ENCODE measurements around the gene POU2F3. TPM values are rescaled to one million over a fixed set of nuclear protein-coding genes. Genes with fewer than 3 reads are reported as not detected.

The POU2F3 gene
- total and polyA plus RNA-seq, 2 of the 13 experiments (the other 11 are each of a cell fraction or from before 2014, with no cell fraction given) = not detected

DNA sequence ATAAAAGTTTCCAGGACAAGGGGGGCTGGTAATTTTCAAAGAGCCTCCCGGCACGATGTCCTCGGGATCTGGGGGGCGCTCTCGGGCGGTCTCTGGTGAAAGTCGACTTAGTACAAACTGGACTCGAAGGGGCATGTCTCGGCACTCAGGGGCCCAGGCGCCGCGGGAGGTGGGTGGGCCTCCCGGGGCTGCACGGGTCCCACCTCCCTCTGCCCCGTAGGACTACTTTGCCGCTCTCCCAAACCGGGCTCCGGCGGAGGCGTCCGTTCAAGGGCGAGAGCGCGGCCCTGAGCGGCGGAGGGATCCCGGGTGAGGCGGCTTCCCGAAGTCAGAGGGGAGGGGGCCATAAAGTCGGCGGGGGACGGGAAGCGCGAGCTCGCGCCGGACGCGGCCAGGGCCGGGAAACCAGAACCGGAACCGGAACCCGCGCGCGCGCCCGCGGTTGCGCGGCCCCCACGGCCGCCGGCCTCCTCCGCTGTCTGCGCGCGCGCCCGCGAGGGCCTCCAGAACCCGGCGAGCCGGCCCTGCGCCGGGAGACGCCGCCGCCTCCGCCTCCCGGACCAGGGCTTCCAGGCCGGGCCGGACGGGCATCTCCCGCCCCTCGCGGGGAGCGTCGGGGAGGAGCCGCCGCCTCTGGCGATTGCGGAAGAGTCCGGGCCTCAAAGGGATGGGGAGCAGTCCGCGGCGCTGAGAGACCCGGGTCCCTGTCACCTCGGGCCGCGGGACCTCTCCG, 96.1 kb downstream of the POU2F3 start, which contains the start of gene ARHGEF12 (continued):
- TF ChIP-seq, protein P1, sequence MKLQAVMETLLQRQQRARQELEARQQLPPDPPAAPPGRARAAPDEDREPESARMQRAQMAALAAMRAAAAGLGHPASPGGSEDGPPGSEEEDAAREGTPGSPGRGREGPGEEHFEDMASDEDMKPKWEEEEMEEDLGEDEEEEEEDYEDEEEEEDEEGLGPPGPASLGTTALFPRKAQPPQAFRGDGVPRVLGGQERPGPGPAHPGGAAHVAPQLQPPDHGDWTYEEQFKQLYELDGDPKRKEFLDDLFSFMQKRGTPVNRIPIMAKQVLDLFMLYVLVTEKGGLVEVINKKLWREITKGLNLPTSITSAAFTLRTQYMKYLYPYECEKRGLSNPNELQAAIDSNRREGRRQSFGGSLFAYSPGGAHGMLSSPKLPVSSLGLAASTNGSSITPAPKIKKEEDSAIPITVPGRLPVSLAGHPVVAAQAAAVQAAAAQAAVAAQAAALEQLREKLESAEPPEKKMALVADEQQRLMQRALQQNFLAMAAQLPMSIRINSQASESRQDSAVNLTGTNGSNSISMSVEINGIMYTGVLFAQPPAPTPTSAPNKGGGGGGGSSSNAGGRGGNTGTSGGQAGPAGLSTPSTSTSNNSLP (IDR thresholded peaks at IDR 0.05; ENCODE audit: low read depth, low read length) = peak; percentile 71; the same call in 1 of the 2 replicates
- TF ChIP-seq ZNF451 (CRISPR knock-in tag; IDR thresholded peaks at IDR 0.05) (peak; percentile 61; the same call in 1 of the 2 replicates), ZNF33B (CRISPR knock-in tag; IDR thresholded peaks at IDR 0.05) (no peak), TOPORS (CRISPR knock-in tag; IDR thresholded peaks at IDR 0.05) (peak; percentile 85; the same call in 1 of the 2 replicates), SOX6 (IDR thresholded peaks at IDR 0.05) (no peak), SOX6 (CRISPR knock-in tag; IDR thresholded peaks at IDR 0.05) (peak; percentile 86), CBX5 (CRISPR knock-in tag; IDR thresholded peaks at IDR 0.05; ENCODE audit: borderline replicate concordance) (peak; percentile 38; the same call in 1 of the 2 replicates), RFX1 (IDR thresholded peaks at IDR 0.05) (no peak), HNF4A (CRISPR knock-in tag; IDR thresholded peaks at IDR 0.05) (no peak; the same call in 1 of the 2 replicates), HDAC2 (CRISPR knock-in tag; IDR thresholded peaks at IDR 0.05) (peak; percentile 74), GZF1 (CRISPR knock-in tag; IDR thresholded peaks at IDR 0.05) (0 out of 2 replicates have a peak, but pooled peaks have one; percentile 67), ZNF670 (CRISPR knock-in tag; IDR thresholded peaks at IDR 0.05; ENCODE audit: borderline replicate concordance) (peak; percentile 67; the same call in 1 of the 2 replicates), MEF2D (CRISPR knock-in tag; IDR thresholded peaks at IDR 0.05) (peak; percentile 77), TBP (CRISPR knock-in tag; IDR thresholded peaks at IDR 0.05) (no peak), FIP1L1 (IDR thresholded peaks at IDR 0.05; ENCODE audit: borderline replicate concordance, insufficient read depth, low read depth, low read length) (no peak), NFATC3 (CRISPR knock-in tag; IDR thresholded peaks at IDR 0.05) (no peak), JUN (CRISPR knock-in tag; IDR thresholded peaks at IDR 0.05) (no peak), CENPT (CRISPR knock-in tag; IDR thresholded peaks at IDR 0.05; ENCODE audit: low read depth) (0 out of 2 replicates have a peak, but pooled peaks have one; percentile 68), ZSCAN29 (CRISPR knock-in tag; conservative IDR thresholded peaks at IDR 0.05) (no peak; the same call in 1 of the 2 replicates), ZNF841 (CRISPR knock-in tag; IDR thresholded peaks at IDR 0.05; ENCODE audit: borderline replicate concordance) (peak; percentile 68; the same call in 1 of the 2 replicates), NR2F1 (CRISPR knock-in tag; IDR thresholded peaks at IDR 0.05) (0 out of 4 replicates have a peak, but pooled peaks of 1 of the 2 experiments have one; percentile 28), ERF (CRISPR knock-in tag; IDR thresholded peaks at IDR 0.05) (peak; percentile 86; the same call in 1 of the 2 replicates), ZNF773 (CRISPR knock-in tag; IDR thresholded peaks at IDR 0.05; ENCODE audit: borderline replicate concordance) (no peak), ZMYM3 (CRISPR knock-in tag; IDR thresholded peaks at IDR 0.05) (peak; percentile 57; the same call in 1 of the 2 replicates), ZNF629 (CRISPR knock-in tag; conservative IDR thresholded peaks at IDR 0.05) (no peak)
- TF ChIP-seq, protein P2, sequence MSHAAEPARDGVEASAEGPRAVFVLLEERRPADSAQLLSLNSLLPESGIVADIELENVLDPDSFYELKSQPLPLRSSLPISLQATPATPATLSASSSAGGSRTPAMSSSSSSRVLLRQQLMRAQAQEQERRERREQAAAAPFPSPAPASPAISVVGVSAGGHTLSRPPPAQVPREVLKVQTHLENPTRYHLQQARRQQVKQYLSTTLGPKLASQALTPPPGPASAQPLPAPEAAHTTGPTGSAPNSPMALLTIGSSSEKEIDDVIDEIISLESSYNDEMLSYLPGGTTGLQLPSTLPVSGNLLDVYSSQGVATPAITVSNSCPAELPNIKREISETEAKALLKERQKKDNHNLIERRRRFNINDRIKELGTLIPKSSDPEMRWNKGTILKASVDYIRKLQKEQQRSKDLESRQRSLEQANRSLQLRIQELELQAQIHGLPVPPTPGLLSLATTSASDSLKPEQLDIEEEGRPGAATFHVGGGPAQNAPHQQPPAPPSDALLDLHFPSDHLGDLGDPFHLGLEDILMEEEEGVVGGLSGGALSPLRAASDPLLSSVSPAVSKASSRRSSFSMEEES (CRISPR knock-in tag; IDR thresholded peaks at IDR 0.05) = peak; percentile 52
- TF ChIP-seq, protein P3, sequence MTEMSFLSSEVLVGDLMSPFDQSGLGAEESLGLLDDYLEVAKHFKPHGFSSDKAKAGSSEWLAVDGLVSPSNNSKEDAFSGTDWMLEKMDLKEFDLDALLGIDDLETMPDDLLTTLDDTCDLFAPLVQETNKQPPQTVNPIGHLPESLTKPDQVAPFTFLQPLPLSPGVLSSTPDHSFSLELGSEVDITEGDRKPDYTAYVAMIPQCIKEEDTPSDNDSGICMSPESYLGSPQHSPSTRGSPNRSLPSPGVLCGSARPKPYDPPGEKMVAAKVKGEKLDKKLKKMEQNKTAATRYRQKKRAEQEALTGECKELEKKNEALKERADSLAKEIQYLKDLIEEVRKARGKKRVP (CRISPR knock-in tag; IDR thresholded peaks at IDR 0.05) = peak in 1 of 2 experiments; percentile 60; a peak in 1 of 4 replicates
